RCC 7860 (cell line): ENCODE results near the gene SLC19A1.

Experiments used
- DNase-seq: peaks from one replicate; pipeline ENCODE4 v3.0.0-alpha.2; 2015; ENCODE audit warnings: low spot score
- FAIRE-seq: peaks from 2 replicates; lab custom pipeline; 2012; peaks lifted over from hg19 to GRCh38; lab: Jason Lieb, UNC

SLC19A1 gene

DNA sequence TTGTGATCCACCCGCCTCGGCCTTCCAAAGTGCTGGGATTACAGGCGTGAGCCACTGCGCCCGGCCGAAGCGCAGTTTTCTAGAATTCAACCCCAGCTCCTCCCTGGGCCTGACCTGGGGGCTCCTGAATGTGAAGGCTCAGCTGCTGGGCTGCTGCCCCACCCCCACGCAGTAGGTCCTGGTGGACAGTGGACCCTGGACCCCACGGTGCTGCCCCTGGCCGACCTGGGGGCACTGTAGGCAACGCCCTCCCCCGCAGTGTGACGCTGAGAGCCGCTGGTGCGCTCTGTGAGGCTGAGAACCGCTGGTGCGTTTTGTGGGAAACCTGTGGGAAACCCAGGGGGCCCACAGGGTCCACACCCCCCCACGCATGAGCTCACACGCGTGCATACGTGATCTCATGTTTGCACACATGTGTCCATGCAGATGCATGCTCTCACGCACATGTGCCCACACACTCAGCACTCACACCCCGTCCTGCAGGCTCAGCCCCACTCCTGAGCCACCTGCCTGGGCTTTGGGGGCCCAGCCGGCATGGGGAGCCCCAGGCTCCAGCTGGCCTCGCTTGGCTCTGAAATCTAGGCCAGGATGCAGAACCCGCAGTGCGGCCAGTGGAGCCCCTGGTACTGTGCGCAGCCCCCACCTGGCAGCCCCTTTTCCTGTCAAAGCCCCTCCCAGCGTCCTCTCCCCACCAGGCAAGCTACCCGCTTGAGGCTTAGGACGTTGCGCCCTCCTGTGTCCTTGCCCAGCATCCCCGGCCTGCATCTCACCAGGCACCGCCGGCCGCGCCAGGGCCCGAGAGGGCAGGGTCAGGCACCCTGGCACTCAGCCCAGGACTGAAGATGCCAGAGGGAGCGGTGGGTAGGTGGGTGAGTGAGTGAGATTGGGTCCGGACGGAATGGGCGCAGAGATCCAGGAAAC is 69.5 kb downstream of the SLC19A1 start:
- DNase-seq (no peak), FAIRE-seq (no peak)

DNA sequence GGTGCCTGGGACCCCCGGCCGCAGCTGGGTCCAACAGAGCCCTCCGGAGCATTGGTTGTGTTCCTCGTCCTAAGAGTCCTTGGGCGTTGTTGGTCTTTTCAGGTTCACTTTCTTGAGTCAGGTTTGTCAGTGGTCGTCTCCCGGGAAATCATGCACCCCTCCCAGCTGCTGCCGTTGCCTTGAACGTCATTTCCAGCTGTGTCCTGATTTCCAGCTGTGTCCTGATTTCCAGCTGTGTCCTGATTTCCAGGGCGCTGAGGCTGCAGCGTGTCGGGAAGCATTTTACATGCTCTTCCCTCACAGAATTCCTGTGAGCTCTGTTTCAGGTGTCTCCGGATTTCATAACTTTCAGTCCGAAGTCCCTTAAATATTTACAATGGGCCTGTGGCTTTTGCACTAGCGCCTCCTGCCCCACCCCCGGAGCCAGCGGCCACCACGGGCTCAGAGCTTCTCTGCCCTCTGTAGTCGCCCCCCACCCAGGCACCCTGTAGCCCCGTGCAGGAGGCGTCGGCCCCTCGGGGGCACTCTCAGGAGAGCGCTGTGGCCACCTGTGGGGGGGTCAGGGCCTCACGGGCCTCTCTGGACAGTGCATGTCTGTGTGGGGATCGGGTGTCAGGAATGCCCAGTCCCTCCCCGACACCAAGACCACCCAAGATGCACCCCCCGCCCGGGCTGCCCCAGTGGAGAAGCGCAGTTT is 70.6 kb downstream of the SLC19A1 start:
- no peak for DNase-seq
- no peak for FAIRE-seq

DNA sequence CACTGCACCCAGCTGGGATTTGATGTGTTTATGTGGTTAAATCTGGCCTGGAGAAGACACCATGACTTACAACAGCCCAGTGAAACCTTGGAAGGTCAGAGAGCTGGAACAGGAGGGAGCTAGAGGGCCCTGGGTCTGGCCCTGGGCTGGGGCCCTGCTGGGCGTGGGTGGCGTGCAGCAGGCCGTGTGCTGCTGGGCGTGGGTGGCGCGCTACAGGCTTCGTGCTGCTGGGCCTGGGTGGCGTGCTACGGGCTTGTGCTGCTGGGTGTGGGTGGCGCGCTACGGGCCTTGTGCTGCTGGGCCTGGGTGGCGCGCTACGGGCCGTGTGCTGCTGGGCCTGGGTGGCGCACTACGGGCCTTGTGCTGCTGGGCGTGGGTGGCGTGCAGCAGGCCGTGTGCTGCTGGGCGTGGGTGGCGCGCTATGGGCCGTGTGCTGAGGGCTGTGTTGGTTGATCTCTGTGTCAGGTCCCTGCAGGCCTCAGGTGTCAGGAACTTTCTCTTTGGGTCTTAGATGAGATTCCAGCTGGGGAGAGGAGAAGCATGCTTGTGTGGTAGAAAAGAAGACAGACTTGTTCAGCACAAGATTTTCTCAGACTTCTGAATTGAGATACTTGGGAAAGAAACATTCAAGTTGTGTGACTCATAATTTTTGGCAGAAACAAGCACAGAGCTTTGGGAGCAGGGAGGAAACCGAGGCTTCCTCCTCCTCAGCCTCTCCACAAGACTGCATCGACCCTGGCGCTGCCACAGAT is 71.3 kb downstream of the SLC19A1 start:
- DNase-seq (peak; percentile 52), FAIRE-seq (peak; percentile 66)

DNA sequence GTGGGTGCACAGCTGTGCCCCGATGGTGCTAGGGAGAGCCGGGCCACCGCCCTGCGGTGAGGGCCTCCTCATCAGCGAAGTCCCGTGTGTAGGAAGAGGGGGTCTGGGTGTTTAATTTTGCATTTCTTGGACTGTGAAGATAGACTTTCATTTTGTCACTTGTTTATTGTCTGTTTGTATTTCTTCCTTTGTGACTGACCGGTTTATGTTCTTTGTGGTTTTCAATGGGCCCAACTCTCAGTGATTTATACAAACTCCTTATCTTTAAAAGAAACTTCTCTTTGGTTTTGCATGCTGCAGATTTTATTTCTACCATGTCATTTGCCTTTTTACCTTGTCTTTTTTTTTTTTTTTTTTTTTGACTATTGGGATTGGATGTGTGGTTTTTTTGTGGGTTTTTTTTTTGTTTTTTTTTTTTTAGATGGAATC is 72.1 kb downstream of the SLC19A1 start:
- no peak for FAIRE-seq
- DNase-seq, result no peak

DNA sequence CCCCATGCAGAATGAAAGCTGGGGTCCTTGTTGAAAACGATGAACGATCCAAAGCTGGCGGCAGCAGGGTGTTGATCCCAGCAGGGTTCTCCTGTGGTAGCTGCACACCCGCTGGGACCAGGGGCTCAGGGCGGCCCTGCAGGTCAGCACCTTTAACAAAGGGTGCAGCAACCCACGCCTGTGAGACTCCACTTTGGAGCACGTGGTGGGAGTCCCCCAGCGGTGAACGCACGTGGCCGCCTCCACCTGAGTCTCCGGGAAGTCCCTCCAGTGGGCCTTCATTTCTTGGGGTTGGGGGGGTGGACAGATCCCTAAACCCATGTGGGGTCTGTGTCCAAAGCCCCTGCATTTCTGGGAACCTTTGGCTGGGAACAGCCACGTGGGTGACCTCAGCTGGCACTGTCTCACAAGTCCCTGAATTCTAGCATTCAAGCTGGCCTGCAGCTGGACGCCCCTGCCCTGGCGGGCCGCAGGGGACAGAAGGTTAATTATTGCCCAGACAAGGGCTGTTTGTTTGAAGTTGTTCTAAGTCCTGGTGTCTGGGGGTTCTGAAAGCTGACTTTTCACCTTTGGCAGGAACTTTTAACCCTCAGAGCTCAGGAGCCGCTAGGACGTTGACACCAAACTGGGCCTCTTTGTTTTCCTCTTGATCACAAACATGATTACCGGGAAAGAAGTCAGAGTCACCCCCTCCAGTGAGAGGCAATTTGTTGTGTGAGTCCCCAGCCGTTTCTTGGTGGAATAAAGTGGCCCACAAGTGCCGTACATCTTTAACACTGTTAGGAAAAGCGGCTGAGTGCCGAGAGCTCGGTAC is 72.8 kb downstream of the SLC19A1 start:
- FAIRE-seq (no peak), DNase-seq (no peak)

DNA sequence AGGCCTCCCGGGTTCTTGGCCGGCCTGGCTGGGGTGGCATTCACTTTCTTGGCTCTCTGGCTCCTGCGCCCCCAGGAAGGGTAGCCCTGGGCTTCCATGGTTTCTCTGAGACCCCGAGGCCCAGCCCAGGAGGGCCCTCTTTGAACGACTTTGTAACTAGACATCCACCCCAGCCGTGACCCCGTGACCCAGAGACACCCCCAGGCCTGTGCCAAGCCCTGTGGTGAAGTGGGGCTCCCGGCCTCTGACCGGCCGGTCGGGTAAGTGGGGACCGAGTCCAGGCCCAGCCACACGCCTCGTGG is 73.3 kb downstream of the SLC19A1 start:
- DNase-seq (no peak), FAIRE-seq (no peak)

DNA sequence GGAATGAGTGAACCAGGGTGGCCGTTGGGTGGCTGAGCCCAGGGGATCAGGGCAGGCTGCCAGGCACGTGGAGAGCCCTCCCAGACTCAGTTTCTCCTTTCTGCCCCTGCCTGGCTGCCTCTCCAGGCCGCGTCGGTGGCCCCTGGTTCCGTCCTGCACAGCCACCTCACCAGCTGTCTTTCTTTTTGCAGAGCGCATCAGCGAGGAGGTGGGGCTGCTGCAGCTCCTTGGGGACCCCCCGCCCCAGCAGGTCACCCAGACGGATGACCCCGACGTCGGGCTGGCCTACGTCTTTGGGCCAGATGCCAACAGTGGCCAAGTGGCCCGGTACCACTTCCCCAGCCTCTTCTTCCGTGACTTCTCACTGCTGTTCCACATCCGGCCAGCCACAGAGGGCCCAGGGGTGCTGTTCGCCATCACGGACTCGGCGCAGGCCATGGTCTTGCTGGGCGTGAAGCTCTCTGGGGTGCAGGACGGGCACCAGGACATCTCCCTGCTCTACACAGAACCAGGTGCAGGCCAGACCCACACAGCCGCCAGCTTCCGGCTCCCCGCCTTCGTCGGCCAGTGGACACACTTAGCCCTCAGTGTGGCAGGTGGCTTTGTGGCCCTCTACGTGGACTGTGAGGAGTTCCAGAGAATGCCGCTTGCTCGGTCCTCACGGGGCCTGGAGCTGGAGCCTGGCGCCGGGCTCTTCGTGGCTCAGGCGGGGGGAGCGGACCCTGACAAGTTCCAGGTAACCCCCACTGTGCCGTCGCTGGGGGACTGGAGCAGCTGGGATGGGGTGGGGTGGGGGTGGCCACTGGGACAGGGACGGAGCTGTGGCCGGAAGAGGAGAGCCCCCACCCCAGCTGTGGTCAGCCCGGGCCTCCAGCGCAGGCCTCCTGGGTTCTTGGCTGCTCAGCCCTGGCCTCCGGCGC is 73.9 kb downstream of the SLC19A1 start:
- FAIRE-seq (no peak), DNase-seq (no peak)

DNA sequence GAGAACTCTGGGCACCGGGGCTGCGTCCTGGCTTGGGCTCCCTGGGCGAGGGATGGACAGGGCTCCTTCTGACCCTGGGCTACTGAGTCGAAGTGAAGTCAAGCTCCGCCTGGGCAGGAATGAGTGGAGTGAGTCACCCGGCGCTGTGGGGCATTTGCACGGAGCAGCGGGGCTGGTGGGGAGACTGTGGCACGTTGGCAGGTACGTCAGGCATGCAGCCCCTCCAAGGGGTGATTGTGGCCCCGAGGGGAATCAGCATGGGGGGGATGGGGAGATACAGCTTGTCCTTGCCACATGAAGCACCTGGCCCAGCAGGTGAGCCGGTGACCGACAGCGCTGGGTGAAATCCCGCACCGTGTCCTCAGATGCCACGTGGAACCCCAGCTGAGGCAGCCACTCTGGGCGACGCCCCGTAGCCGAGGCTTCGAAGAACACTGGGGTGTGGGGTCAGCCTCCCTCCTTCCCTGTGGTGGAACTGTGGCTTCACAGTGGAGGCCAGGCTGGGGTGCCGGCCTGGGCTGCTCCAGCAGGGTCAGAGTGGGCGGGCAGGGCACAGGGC is 74.9 kb downstream of the SLC19A1 start:
- FAIRE-seq (no peak), DNase-seq (no peak)

DNA sequence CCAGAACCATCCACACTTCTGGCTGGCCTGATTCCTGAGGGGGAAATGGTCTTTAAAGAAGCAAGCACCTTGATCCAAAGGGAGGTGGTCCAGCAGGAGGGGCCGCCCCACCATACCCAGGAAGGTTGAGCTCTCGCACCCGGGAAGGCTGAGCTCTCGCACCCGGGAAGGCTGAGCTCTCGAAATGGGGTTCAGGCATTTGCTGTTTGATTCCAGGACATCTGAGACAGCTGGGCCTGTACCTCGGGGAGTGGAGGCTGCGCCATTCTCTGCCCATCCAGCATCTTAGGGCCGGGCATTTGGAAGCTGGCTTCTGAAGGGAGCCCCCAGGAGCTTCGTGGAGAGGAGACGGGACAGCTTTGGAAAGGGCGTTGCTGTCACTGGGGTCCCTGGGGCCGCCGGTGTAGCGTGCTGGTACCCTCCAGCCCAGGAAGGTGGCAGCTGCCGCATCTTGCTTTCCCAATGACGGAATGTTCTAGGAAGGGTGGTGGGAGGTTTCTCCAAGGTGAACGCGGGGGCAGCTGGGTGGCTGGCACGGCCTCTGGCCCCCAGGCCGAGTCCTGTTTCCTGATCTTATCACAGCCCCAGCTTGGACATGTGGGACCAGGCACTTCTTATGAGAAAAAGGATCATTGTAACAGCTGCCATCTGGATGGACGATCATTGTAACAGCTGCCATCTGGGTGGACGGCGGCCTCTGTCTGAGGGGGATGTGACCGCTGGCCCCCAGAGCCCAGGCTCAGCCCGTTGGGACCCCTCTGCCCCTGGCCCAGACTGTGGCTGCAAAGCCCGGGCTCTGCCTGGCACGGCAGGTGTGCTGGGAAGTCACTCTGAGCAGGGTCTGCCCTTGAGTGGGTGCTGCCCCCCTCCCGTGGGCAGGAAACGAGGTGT is 75.7 kb downstream of the SLC19A1 start:
- DNase-seq, result no peak
- no peak for FAIRE-seq

DNA sequence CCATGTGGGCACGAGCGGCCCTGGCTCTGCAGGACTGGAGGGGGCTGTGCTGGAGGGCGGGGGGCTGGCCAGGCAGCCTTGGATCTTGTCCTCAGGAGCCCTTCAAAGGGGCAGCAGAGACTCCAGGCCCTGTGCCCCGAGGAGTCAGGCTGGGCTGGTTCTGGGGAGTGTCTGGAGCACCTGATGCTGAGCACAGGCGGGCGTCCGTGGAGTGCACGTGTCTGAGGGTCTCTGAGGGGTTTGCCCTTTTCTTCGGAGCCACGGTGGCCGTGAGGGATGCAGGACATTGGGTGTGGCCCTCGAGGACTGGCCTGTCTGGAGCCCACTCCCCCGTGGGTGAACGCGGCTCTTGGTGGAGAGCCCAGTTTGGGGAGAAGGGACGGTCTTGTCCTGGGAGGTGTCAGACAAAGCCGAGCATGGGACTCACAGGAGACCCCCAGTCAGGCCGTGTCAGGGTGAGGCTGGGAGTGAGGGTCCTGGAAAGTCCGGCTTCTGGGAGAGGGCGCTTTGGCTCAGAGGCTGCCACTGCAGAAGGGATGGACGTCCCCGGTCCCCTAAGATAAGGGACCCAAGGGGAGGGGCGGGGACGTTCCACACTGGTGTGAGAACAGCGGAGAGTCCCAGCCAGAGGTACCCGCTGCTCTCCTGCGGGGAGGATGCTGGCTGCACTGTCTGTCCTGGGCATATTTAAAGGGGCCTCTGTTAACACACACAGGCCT is 76.5 kb downstream of the SLC19A1 start:
- no peak for DNase-seq
- FAIRE-seq, result no peak

DNA sequence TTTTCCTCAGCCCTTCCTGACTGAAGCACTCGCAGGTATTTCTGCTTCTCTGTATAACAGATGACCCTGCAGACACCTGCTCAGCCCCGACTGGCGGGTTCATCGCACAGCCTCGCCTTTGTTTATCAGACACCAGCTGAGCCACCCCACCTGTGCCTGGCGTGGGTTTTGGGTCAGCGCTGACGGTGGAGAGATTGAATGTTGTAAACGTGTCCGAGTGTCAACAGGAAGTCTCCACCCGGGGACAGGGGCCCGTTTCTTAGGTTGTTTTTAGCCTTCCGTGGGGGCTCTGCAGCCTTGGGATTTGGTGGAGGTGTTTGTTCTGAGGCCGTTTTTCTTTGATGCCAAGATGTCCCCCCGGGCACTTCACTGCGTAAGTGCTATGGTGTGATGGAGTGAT is 77.1 kb downstream of the SLC19A1 start:
- FAIRE-seq (no peak), DNase-seq (no peak)

DNA sequence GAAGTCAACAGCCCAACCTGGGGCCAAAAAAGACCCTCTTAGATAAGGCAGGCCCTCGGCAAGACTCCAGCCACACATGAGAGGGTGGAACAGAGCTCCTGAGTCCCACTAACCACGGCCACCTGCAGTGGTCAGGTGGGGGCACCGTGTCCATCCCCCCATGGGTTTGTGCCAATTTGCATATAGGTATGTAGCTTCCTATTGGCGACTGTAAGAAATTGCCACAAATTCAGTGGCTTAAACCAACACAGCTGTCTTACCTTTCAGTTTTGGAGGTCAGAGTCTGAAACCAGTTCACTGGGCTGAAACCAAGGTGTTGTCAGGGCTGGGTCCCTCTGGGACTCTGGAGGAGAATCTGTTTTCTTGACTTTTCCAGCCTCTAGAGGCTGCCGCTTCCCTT is 77.9 kb downstream of the SLC19A1 start:
- no peak for FAIRE-seq
- DNase-seq, result no peak

DNA sequence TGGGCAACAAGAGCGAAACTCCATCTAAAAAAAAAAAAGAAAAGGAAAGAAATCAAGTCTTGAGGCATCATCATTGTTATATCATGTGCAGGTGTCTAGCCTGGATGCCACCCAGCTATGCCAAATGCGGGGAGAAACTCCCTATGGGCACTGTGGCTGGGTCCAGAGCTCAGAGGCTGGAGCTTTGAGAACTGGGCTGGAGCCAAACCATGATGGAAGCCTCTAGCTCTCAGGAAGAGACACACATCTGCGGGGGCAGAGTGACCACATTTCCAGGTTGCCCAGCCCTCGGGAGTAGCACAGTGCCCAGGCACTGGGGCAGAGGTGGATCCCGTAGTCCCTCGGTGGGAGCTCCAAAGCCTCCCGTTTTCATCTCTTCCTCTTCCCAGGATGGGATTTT is 78.4 kb downstream of the SLC19A1 start:
- FAIRE-seq, result no peak
- no peak for DNase-seq

DNA sequence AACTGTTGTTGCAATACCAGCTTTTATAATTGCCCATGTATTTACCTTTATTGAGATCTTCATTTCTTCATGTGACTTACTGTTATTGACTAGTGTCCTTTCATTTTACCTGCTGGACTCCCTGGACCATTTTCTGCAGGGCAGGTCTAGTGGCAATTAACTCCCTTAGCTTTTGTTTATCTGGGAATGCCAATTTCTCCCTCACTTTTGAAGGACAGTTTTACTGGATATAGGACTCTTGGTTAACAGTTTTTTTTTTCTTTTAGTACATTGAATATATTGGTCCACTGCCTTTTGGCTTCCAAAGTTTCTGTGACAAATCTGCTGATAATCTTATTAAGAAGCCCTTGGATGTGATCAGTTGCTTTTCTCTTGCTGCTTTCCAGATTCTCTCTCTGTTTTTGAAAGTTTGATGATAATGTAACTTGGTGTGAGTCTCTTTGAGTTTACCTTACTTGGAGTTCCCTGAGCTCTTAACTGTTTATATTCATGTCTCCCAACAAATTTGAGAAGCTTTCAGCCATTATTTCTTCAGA is 80.4 kb downstream of the SLC19A1 start:
- DNase-seq (no peak), FAIRE-seq (no peak)

DNA sequence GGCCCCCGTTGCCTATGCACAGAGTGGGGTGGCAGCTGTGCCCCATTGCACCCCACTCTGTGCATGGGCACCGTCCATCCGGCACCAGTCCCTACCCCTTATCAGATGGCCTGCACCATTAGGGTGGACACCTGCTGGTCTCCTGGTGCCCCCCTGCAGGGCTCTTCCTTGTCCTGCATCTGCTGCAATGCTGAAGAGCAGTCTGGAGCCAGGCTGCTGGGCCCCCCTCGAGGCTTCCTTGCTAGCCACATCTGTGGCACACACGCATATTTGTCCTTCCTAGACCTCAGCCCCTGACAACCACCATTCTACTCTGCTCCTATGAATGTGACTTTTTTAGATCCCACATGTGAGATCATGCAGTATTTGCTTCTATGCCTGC is 80.9 kb downstream of the SLC19A1 start:
- no peak for DNase-seq
- no peak for FAIRE-seq

DNA sequence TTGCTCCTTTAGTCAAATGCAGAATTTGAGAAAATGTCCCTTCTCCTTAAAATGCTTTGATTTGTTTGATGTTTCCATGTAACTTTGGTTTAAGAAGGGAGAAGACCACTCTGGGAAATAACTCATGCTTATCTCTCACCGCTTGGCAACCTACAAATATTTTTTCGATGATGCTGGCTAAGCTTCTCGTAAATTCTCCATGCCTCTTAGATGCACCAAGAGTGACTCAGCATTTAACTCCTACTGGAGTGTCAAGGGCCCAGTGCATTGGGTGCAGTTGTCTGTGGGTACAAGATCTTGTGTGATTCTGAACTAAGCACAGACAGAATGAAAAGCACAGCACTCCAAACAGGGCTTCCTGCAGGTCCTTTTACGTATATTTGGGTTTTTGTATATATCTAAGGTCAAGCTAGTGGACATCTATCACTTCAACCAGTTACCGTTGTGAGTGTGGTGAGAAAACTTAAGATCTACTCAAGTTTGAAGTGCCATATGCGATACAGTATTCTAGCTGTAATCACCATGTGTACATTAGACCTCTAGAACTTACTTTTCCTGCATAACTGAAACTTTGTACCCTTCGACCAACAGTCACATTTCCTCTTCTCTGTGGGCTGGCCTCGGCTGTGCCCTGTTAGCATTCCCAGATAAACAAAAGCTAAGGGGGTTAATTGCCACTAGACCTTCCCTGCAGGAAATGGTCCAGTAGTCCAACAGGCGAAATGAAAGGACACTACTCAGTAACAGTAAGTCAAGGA is 81.5 kb downstream of the SLC19A1 start:
- DNase-seq (peak; percentile 88), FAIRE-seq (peak; percentile 81)

DNA sequence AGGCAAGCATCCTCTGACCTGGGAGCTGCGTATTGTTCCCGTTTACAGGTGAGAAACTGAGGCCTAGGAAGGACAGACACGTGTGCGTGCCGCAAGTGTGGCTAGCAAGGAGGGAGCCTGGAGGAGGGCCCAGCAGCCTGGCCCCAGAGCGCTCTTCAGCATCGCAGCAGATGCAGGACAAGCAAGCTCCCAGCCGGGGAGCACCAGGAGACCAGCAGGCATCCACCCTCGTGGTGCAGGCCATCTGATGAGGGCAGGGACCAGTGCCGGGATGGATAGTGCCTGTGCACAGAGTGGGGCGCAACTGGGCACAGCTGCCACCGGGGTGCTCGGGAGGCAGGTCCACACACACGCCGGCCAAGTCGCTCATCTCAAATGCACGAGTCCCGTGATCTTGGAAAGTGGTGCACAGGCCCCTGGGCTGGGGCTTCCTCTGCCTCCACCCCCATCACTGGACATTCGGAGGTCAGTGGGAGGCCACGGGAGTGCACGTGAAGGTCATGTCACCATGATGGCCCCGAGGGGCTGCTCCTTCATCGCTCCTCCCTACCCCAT is 82.2 kb downstream of the SLC19A1 start:
- DNase-seq, result no peak

More for the DNA sequence above, 82.2 kb downstream of the SLC19A1 start:
- FAIRE-seq, result no peak
